GM21825 (cell line): Measurements from ENCODE around the gene CYP4F11.
"Not testable (repeated sequence)": the region's sequence is repeated elsewhere in the genome, so short reads cannot be mapped to it uniquely, and the experiment has no call there.

ENCODE experiments used
- ATAC-seq: cut with Tn5 transposase; IDR thresholded peaks from one replicate; pipeline ENCODE4 v1.9.1; 2021; ENCODE audit warnings: mild to moderate bottlenecking, moderate library complexity; ENCODE audit not compliant: unreplicated experiment

Gene CYP4F11

GRCh38 chr19:15923702-15924101 lies 10.6 kb downstream of the CYP4F11 start:
- no peak for ATAC-seq

- ATAC-seq: no peak
Measured at GRCh38 chr19:15922021-15922420, 12.3 kb downstream of the CYP4F11 start.

- no peak for ATAC-seq
Measured at GRCh38 chr19:15919243-15919642, 15.1 kb downstream of the CYP4F11 start.

- no peak for ATAC-seq
Measured at GRCh38 chr19:15915109-15915508, 19.2 kb downstream of the CYP4F11 start.

GRCh38 chr19:15913830-15914229 lies 20.5 kb downstream of the CYP4F11 start:
- ATAC-seq: no peak

GRCh38 chr19:15913384-15913783 lies 20.9 kb downstream of the CYP4F11 start:
- no peak for ATAC-seq

- no peak for ATAC-seq
Measured at GRCh38 chr19:15911599-15912235, 22.6 kb downstream of the CYP4F11 start.

GRCh38 chr19:15905026-15905425 lies 29.3 kb downstream of the CYP4F11 start:
- no peak for ATAC-seq

- ATAC-seq: not testable (repeated sequence)
Measured at GRCh38 chr19:15902898-15903297, 31.4 kb downstream of the CYP4F11 start.

- ATAC-seq: no peak
Measured at GRCh38 chr19:15902254-15902653, 32.1 kb downstream of the CYP4F11 start.

GRCh38 chr19:15900504-15900903 lies 33.8 kb downstream of the CYP4F11 start:
- ATAC-seq: no peak

GRCh38 chr19:15900032-15900431 lies 34.3 kb downstream of the CYP4F11 start:
- not testable (repeated sequence) for ATAC-seq

GRCh38 chr19:15899561-15899960 lies 34.8 kb downstream of the CYP4F11 start:
- not testable (repeated sequence) for ATAC-seq

GRCh38 chr19:15897738-15898276 lies 36.5 kb downstream of the CYP4F11 start, which contains the start of gene CYP4F2:
CYP4F2 (minus strand) TSS chr19:15898074; CDS start chr19:15897611, 463 bp downstream.
- no peak for ATAC-seq

GRCh38 chr19:15897026-15897737 lies 37.1 kb downstream of the CYP4F11 start:
- ATAC-seq: no peak

- no peak for ATAC-seq
Measured at GRCh38 chr19:15895876-15896430, 38.4 kb downstream of the CYP4F11 start.

- ATAC-seq: no peak
Measured at GRCh38 chr19:15894359-15894758, 40.0 kb downstream of the CYP4F11 start.

- no peak for ATAC-seq
Measured at GRCh38 chr19:15893477-15893876, 40.9 kb downstream of the CYP4F11 start.

- ATAC-seq: no peak
Measured at GRCh38 chr19:15892012-15892411, 42.3 kb downstream of the CYP4F11 start.

- no peak for ATAC-seq
Measured at GRCh38 chr19:15891434-15891833, 42.9 kb downstream of the CYP4F11 start.

- ATAC-seq: not testable (repeated sequence)
Measured at GRCh38 chr19:15889339-15889738, 45.0 kb downstream of the CYP4F11 start.

- ATAC-seq: no peak
Measured at GRCh38 chr19:15885919-15886318, 48.4 kb downstream of the CYP4F11 start.
